Smooth muscle cell (in vitro differentiated cells): ENCODE results near the gene FTCD. TPM values are rescaled to one million over a fixed set of nuclear protein-coding genes. Genes with fewer than 3 reads are reported as not detected.

ENCODE experiments used
- DNase-seq: peaks from one replicate; lab custom pipeline; 2025; ENCODE audit not compliant: unreplicated experiment; lab: John Stamatoyannopoulos, UW
- H2AFZ ChIP-seq: fragments of 200-600 bp; sonication (generic); 2 replicates; pipeline ENCODE4 v1.6.0; 2016; ENCODE audit warnings: antibody characterized with exemption, low read depth, mild to moderate bottlenecking
- H3F3A ChIP-seq: fragments of 200-600 bp; sonication (generic); 2 replicates; pipeline ENCODE4 v1.6.0; 2017; ENCODE audit warnings: antibody characterized with exemption, low read depth
- H3K27ac ChIP-seq: fragments of 200-600 bp; sonication (generic); 2 replicates; pipeline ENCODE4 v1.5.1; 2016; ENCODE audit warnings: low read depth, mild to moderate bottlenecking
- H3K27me3 ChIP-seq: fragments of 200-600 bp; sonication (generic); 2 replicates; pipeline ENCODE4 v1.6.1; 2016; ENCODE audit warnings: low read depth, mild to moderate bottlenecking
- H3K36me3 ChIP-seq: fragments of 200-600 bp; sonication (generic); 2 replicates; pipeline ENCODE4 v1.5.1; 2016; ENCODE audit warnings: low read depth
- H3K4me1 ChIP-seq: fragments of 200-600 bp; sonication (generic); 2 replicates; pipeline ENCODE4 v1.5.1; 2016; ENCODE audit warnings: low read depth
- H3K4me2 ChIP-seq: fragments of 200-600 bp; sonication (generic); 2 replicates; pipeline ENCODE4 v1.6.0; 2016; ENCODE audit warnings: mild to moderate bottlenecking
- H3K4me3 ChIP-seq: fragments of 200-600 bp; sonication (generic); 2 replicates; pipeline ENCODE4 v1.5.1; 2016; ENCODE audit warnings: mild to moderate bottlenecking
- H3K79me2 ChIP-seq: fragments of 200-600 bp; sonication (generic); 2 replicates; pipeline ENCODE4 v1.6.0; 2016; ENCODE audit warnings: low read depth, mild to moderate bottlenecking
- H3K9ac ChIP-seq: fragments of 200-600 bp; sonication (generic); 2 replicates; pipeline ENCODE4 v1.6.0; 2016; ENCODE audit warnings: low read depth
- H3K9me3 ChIP-seq: fragments of 200-600 bp; sonication (generic); replicated peaks from 2 replicates; pipeline ENCODE4 v1.5.1; 2016; ENCODE audit warnings: low read depth
- H4K20me1 ChIP-seq: fragments of 200-600 bp; sonication (generic); 2 replicates; pipeline ENCODE4 v1.6.0; 2016; ENCODE audit warnings: low read depth
- WGBS: methylation state at CpG from one replicate; pipeline ENCODE4 v1.1.7; 2016; ENCODE audit warnings: low lambda C conversion rate; 5-methylcytosine and 5-hydroxymethylcytosine counted together
- polyA plus RNA-seq: library from polyadenylated mRNA; unstranded; fragments of >200 nt; fragmentation: Nextera tagmentation; extraction: Ambion mirVana; gene quantifications from 2 replicates; pipeline ENCODE4 v1.2.1, GENCODE V29; 2016
- total RNA-seq: library from RNA; depleted of rRNA; stranded (reverse); fragments of >200 nt; gene quantifications from 2 replicates; pipeline ENCODE4 v1.2.3, GENCODE V29; 2014
- TF ChIP-seq, protein P1 (sequence below): fragments of 200-600 bp; sonication (generic); IDR thresholded peaks from 2 replicates; pipeline ENCODE4 v1.5.1; 2017; ENCODE audit warnings: borderline replicate concordance, mild to moderate bottlenecking, antibody characterized with exemption; ENCODE audit not compliant: insufficient read depth, poor library complexity, severe bottlenecking

Gene FTCD
- total and polyA plus RNA-seq, 2 experiments from 2014 or later: 1.3 to 15.2 TPM

DNA sequence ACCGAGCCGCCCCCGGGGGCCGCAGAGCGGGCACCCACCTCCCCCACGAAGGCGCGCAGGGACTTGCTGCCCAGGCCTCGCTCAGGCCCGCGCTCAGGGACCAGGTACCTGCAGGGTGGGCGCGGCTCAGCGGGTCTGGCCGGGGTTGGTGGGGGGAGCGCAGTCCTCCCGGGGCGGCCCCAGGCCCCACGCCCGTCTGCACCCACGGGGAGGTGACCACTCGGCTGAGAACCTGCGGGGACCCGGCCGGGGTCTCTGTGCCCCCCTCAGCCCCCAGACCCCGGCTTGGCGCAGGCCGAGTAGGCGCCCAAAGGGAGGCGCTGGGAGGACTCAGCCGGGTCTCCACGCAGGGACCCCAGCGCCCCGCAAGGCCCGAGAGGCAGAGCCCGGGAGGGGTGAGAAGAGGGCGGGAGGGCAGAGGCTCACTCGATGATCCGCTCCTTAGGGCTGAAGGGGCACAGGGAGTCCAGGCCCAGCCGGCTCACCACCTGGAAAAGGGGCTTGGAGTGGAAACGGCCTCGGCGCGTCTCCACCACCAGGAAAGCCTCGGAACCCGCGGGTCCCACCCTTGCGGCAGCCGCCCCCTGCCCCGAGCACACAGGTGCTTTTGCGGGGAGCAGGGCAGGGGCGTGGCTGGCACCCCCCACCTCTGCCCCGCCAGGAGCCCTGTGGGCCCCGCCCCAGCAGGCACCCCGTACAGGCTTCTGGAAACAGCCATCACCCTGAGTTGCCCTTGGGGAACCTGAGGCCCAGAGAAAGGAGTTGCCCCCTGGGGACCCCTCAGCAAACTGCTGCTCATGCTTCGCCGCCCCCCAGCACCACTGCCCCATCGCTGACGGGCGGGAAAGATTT is 9.3 kb downstream of the FTCD start:
- H3K27me3 ChIP-seq: no peaks in the 10 kb centered on the region
- peaks cover 4% of the 10 kb centered on the region for H4K20me1 ChIP-seq
- no peaks in the 10 kb centered on the region for H3K79me2 ChIP-seq
- WGBS: 93% methylated on average over 16 of the region's 60 CpGs
- H3K27ac ChIP-seq: no peak overlapping the region
- H3K4me2 ChIP-seq: no peak overlapping the region
- peaks cover 5% of the 10 kb centered on the region for H3F3A ChIP-seq
- no peak overlapping the region for H3K4me3 ChIP-seq
- H3K4me1 ChIP-seq: no peaks in the 10 kb centered on the region
- TF ChIP-seq, protein P1, sequence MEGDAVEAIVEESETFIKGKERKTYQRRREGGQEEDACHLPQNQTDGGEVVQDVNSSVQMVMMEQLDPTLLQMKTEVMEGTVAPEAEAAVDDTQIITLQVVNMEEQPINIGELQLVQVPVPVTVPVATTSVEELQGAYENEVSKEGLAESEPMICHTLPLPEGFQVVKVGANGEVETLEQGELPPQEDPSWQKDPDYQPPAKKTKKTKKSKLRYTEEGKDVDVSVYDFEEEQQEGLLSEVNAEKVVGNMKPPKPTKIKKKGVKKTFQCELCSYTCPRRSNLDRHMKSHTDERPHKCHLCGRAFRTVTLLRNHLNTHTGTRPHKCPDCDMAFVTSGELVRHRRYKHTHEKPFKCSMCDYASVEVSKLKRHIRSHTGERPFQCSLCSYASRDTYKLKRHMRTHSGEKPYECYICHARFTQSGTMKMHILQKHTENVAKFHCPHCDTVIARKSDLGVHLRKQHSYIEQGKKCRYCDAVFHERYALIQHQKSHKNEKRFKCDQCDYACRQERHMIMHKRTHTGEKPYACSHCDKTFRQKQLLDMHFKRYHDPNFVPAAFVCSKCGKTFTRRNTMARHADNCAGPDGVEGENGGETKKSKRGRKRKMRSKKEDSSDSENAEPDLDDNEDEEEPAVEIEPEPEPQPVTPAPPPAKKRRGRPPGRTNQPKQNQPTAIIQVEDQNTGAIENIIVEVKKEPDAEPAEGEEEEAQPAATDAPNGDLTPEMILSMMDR: no peak
- H2AFZ ChIP-seq: no peak overlapping the region
- H3K36me3 ChIP-seq: no peaks in the 10 kb centered on the region
- H3K9me3 ChIP-seq: no peaks in the 10 kb centered on the region
- no peak for DNase-seq
- H3K9ac ChIP-seq: no peak overlapping the region

DNA sequence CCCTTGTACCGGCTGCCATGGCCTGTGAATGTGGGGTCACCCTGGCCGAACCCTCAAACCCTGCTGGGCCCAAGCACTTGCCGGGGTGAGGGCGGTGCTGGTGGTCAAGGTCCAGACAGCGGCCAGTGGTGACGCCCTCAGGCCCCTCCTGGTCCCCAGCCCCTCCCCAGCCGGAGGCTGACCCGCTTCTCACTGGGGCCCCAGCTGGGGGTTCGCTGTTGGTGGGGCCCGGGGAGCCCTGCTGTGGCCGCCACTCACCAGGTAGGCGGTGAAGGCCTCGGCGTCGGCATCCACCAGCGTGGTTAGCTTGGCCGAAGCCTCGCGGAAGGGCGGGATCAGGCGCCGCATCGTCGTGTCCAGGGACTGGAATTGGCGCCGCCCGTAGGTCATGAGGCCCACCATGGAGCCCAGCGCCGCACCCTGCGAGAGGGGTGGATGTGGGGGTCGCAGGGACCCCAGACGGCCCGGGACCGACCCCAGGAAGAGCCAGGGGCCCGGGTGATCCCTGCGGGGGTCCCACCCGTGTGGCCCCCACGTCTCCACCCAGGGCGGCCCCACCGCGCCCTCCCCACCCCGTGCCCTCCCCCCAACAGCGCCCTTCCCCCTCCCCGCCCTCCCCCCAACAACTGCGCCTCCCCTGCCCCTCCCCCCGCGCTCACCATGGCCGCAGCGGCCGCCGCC is 10.1 kb downstream of the FTCD start:
- no peak overlapping the region for H2AFZ ChIP-seq
- peaks cover 12% of the 10 kb centered on the region for H4K20me1 ChIP-seq
- no peaks in the 10 kb centered on the region for H3K27me3 ChIP-seq
- no peaks in the 10 kb centered on the region for H3K36me3 ChIP-seq
- H3K27ac ChIP-seq: no peak overlapping the region
- 98% methylated on average over 26 of the region's 51 CpGs for WGBS
- no peaks in the 10 kb centered on the region for H3K79me2 ChIP-seq
- H3K9ac ChIP-seq: no peak overlapping the region
- no peaks in the 10 kb centered on the region for H3K9me3 ChIP-seq
- no peak overlapping the region for H3K4me2 ChIP-seq
- H3K4me3 ChIP-seq: no peak overlapping the region
- TF ChIP-seq, protein P1: no peak
- no peaks in the 10 kb centered on the region for H3K4me1 ChIP-seq
- no peak for DNase-seq
- peaks cover 5% of the 10 kb centered on the region for H3F3A ChIP-seq

GRCh38 chr21:46144464-46145070 is 10.8 kb downstream of the FTCD start:
- 22% methylated on average over 3 of the region's 4 CpGs for WGBS
- Histone ChIP-seq H3K4me2 (no peak overlapping the region), H3K79me2 (no peaks in the 10 kb centered on the region), H3K36me3 (no peaks in the 10 kb centered on the region), H3K9me3 (no peaks in the 10 kb centered on the region), H3K9ac (no peak overlapping the region), H3F3A (peaks cover 5% of the 10 kb centered on the region), H3K27ac (no peak overlapping the region), H2AFZ (no peak overlapping the region), H3K4me1 (no peaks in the 10 kb centered on the region), H4K20me1 (peaks cover 19% of the 10 kb centered on the region), H3K4me3 (no peak overlapping the region), H3K27me3 (no peaks in the 10 kb centered on the region)
- DNase-seq: no peak
- TF ChIP-seq, protein P1: no peak
